ENCODE data around the gene NKD1.

DNA sequence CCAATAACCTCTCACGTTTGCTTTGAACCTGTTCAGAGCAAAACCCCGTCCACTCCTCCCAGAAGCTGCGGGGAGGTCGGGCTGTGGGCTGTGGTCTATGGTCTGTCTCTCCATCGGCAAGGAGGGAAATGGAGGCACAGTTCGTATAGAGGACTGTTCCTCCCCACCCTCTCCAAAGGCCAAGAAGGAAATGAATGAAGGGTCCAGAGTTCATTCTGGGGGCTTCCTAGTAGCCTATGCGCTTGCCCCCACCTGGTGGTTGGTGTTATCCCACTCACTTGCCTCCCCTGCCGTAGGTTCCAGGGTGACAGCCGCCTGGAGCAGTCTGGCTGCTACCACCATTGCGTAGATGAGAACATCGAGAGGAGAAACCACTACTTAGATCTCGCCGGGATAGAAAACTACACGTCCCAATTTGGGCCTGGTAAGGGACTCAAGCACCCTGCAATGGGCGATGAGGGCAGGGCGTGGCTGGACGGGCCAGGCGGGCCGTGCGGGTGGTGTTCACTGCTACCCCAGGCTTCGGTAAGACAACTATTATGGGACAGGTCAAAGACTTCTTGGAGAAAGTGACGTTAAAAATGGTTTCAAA lies 83.9 kb downstream of the NKD1 start:
- TF ChIP-seq, protein P1, sequence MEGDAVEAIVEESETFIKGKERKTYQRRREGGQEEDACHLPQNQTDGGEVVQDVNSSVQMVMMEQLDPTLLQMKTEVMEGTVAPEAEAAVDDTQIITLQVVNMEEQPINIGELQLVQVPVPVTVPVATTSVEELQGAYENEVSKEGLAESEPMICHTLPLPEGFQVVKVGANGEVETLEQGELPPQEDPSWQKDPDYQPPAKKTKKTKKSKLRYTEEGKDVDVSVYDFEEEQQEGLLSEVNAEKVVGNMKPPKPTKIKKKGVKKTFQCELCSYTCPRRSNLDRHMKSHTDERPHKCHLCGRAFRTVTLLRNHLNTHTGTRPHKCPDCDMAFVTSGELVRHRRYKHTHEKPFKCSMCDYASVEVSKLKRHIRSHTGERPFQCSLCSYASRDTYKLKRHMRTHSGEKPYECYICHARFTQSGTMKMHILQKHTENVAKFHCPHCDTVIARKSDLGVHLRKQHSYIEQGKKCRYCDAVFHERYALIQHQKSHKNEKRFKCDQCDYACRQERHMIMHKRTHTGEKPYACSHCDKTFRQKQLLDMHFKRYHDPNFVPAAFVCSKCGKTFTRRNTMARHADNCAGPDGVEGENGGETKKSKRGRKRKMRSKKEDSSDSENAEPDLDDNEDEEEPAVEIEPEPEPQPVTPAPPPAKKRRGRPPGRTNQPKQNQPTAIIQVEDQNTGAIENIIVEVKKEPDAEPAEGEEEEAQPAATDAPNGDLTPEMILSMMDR (IDR thresholded peaks at IDR 0.05), result no peak
- no peak for TF ChIP-seq POLR2A (IDR thresholded peaks at IDR 0.05)
